ENCODE measurements around the gene SNCB.
A peak's percentile ranks its signal among the peaks of the same experiment; 100 is the strongest.

The SNCB gene

GRCh38 chr5:176660860-176661641 lies 30.7 kb upstream of the SNCB start:
- FAIRE-seq, result no peak

GRCh38 chr5:176660530-176660859 lies 30.2 kb upstream of the SNCB start:
- FAIRE-seq, result no peak

DNA sequence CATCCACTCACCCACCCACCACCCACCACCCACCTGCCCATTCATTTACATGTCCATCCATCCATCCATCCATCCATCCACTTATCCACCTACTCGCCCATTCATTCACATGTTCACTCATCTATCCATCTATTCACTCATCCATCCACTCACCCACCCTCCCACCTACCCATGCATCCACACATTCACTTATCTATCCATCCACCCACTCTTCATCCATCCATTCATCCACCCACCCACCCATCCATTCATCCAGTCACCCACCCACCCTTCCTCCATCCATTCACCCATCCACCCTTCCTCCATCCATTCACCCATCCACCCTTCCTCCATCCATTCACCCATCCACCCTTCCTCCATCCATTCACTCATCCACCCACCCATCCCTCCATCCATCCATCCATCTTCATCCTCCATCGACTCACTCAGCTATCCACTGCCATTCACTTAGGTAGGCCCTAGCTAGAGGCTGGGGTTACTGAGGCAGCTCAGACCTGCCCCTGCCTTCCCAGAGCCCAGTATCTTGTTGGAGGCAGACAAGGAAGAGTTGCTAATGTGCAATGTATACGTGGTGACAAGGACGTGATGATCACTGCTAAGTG lies 29.6 kb upstream of the SNCB start:
- no peak for FAIRE-seq

DNA sequence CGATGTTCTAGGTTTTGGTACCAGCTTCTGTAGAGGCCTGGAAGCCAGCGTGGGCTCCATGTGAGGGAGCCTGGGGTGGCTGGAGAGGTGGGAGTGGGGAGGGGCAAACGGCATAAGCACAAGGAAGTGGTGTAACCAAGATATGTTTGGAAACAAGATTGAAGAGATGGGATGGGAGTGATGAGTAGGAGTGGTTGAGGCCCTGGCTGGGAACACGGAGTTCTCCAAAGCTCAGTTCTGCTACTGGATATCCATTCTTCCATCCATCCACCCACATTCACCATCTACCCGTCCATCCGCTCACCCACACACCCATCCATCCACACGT lies 29.1 kb upstream of the SNCB start:
- FAIRE-seq, result no peak

DNA sequence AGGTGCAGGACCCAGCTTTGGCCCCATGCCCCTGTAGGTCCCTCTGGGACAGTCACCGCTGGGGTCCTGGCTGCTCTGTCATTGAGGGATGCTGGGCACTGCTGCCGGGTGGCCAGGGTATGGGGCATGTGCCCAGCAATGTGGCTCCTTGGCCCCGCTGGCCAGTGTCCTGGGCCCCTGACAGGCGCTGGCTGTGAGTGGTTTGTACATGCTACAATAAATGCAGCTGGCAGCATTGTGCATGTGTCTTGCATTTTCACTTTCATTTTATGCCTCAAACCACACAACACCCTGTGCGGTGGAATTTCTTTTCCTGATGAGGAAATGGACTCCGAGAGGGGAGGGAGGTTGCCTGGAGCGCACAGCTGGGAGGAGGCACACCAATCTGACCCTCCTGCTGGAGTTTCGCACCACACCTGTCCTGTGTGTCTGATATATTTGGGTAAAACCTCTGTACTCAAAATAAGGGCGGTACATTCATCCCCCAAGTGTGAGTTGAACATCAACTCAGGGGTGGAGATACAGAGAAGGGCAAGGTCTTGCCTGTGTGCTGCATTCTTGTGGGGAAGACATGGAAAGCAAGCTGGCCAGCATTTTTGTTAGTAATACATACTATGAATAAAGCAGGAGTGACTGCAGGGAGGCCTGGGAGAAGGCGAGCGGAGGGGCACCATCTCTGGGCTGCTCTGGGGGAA lies 28.6 kb upstream of the SNCB start:
- no peak for FAIRE-seq

- peak; percentile 52 for FAIRE-seq
These were observed 27.8 kb upstream of the SNCB start for GRCh38 chr5:176658007-176658599.

DNA sequence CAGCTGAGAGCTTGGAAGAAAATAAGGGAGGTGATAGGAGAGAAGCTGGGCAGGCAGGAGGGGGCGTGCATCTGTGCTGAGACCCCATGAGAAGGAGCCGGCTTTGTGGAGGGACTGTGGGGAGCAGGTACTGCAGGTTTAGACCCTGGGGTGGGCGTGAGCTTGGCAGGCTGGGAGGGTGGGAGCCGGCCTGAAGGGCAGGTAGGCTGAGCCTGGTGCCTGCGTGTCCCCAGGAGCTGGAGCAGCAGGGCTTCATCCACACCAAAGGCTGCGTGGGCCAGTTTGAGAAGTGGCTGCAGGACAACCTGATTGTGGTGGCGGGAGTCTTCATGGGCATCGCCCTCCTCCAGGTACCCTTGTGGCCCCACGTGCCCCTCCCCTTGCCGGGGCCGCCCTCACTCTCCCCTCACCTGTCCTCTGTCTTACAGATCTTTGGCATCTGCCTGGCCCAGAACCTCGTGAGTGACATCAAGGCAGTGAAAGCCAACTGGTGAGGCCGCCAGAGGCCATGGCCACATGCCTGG lies 26.2 kb upstream of the SNCB start:
- no peak for FAIRE-seq

- no peak for FAIRE-seq
These were observed 24.5 kb upstream of the SNCB start for GRCh38 chr5:176654856-176655255.

DNA sequence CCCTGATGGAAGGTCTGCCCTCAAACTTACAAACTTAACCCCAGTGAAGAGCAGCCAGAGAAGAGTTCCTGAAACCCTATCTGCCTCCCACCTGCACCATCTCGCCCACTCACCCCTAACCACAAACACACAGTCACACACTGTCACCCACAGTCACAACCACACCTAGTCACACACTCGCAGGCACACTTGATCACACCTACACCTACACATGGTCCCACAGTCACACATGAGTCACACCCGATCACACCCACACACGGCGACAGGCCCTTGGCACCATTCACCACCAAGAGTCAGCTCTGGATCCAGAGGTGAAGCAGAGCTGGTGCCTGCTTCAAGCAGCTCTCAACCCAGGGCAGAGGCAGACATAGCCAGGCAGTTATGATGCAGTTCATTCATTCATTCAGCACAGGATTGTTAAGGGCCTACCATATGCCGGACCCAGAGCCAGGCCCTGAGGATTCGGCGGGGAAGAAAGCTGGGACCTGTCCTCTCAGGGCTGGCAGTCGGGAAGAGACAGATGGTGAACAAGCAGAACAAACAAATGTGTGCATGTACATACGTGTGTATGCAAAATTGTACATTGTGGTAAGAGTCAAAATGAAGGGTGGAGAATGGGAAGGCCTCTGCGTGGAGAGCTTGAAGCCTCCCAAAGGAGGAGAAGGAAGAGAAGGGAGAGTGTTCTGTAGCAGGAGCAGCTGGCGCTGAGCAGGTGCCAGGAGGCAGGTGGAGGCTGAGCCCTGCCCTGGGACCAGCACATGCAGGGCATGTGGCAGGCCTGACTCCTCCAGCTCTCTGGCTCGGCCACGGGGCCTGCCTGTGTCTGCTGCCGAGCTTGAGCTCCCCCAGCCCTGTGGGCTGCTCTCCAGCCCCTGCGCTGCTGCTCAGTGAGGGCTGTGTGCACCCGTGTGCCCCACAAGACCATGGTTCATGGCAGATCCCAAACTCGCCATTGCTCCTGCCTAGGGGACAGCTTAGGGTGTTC lies 23.4 kb upstream of the SNCB start:
- no peak for FAIRE-seq

DNA sequence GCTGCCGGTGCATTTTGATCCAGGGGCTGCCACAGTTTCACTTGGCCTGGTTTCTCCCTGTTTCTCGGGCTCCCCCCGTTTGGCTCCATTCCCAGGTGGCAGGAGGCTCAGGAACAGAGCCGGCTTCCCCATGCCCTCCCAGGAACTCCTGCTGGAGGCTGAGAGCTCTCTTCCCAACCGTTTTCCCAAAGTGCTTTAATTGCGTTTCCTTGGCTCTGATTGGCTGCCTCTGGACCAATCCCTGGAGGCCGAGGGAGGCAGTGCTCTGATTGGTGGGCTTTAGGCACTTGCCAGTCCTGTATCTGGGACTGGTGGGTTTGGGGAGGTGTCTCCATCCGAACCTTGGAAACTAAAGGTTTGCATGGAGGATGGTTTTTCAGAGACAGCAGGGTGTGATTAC lies 21.8 kb upstream of the SNCB start:
- FAIRE-seq, result no peak

GRCh38 chr5:176651472-176651980 lies 21.2 kb upstream of the SNCB start:
- no peak for FAIRE-seq

- no peak for FAIRE-seq
These were observed 20.1 kb upstream of the SNCB start for GRCh38 chr5:176650354-176650884.

DNA sequence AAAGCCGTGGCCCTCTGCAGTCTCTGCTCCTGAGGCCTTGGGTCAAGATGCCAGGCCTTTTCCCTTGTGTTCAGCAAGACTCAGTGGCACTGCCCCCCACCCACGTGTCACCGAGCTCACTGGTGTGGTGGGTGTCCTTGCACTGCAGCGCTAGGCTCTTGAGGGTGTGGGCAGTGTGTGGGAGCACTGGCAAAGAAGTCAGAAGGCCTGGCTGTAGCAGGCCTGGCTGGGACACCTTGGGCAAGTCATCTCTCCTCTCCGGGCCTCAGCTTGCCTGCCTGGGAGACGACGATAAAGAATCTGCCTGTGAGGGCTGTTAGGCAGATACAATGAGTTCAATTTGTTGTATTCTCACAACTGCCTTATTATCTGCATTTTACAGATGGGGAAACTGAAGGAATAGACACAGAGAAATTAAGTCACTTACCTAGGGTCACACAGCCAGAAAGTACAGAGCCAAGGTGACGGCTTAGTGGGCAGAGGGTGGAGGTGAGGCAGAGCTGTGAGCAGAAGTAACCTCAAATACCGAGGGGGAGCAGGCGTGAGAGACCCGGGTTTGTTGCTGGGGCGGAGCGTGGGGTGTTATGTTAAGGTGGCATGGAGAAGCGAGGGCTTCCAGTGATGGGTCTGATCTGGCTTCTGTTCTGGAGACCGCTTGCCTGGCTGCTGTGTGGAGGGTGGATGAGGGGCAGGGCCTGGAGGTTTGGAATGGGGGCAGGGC lies 18.3 kb upstream of the SNCB start:
- FAIRE-seq, result no peak

DNA sequence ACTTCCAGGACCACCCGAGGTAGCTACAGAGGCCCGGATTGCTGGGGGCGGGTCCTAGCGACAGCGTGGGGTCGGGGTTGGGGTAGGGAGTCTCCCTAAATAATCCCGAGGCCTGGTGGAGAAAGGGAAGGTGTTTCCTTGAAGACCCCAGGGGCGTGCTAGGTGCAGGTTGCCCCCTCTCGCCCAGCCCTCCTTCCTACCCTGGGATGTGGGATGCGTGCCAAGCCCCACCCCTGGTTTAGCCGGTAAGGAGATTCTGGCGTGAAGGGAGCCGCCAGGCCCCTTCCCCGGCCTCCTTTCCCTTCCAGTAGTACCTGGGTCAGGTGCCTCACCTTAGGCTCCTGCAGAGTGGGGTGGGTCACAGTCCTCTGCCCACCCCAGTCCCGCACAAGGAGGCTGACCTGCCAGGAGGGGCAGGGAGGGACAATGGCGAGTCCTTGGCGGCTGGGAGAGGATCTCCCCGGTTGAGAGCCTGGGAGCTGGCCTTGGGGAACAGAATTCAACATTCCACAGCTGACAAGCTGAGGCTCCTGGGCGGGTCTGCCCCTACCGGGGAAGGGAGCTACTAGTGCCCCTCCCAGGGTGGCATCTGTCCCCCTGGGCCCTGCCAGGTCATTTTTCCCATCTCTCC lies 17.6 kb upstream of the SNCB start:
- FAIRE-seq, result no peak

DNA sequence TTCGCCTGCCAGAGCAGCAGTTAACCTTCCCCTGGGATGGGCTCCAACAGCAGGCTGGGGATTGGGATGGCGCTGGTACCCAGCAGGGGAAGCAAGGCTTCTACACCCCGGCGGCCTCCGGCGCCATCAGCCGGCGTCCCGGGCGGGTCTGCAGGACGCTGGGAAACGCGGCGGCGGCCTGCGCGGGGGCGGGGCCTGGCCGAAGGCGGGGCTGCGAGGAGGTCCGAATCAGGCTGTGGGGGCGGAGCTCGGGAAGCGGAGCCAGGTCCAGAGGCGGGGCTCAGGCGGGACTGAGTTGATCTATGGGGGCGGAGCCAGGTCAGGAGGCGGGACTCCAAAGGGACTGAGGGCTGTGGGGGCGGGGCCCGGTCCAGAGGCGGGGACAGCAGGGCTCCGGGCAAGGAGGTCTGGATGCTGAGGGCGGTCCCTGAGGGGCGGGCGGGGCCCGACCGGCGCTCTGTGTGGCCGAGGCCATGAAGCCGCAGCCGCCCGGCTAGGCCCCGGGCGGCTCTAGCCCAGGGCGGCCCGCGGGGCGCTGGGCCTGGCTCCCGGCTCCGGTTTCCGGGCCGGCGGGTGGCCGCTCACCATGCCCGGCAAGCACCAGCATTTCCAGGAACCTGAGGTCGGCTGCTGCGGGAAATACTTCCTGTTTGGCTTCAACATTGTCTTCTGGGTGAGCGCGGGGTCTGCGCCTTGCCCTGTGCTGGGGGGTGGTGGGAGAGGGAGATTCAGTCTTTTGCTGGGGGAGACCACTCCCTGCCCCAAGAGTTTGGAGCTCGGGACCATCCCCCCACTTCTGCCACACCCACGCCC lies 16.9 kb upstream of the SNCB start, which contains the start of gene TSPAN17:
Gene TSPAN17 (plus strand): TSS at position 455 of the 813 bp plus-strand sequence. CDS start 132 bp downstream, at position 587.
- FAIRE-seq, result peak; percentile 97

- FAIRE-seq, result no peak
These were observed 16.3 kb upstream of the SNCB start for GRCh38 chr5:176646707-176647029.

- FAIRE-seq, result no peak
These were observed 15.8 kb upstream of the SNCB start for GRCh38 chr5:176646049-176646706.

GRCh38 chr5:176644878-176645670 lies 14.7 kb upstream of the SNCB start:
- FAIRE-seq, result no peak
